ENCODE results near the gene ITCH. TPM values are rescaled to one million over a fixed set of nuclear protein-coding genes. Genes with fewer than 3 reads are reported as not detected.
"Not testable (repeated sequence)": the region's sequence is repeated elsewhere in the genome, so short reads cannot be mapped to it uniquely, and the experiment has no call there.

Gene ITCH
- total and polyA plus RNA-seq, 2 experiments from 2014 or later, result 14.3 to 39.2 TPM

DNA sequence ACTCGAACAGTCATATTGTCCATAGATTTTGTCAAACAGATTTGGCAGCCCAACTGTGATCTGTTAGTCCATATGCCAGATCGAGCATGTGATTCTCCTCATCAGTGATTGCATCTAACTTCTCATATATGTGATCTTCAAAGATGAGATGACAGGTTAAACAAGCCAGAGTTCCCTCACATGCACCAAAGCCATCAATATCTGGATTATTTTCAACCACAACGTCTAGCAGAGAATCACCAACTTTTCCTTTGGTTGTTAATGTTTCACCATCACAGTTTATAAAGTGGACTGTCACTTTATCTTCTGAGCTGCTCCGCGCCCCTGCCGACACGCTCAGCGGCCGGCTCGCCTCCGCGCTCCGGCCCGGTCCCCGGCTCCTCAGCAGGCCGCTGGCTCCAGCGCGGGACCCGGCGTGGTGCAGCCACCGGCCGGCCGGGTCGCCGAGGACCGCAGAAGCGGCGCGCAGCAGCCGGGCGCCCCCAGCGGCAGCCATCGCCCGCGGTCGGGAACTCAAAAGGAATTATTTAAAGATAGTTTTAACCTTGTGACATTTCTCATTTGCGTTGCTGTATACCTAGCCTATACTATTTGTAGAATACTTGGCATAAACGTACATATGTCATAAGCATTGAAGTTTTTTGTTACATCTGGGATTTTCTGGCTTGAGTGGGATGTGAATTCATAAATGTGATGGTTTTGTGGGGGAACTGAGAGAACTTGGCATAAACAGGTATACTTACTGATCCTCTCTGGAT is 113.1 kb downstream of the ITCH start:
- Histone ChIP-seq H3K4me3 (no peak overlapping the region), H3K27ac (no peak overlapping the region), H3K36me3 (peaks cover 44% of the 10 kb centered on the region), H3K27me3 (no peaks in the 10 kb centered on the region), H3K9me3 (ENCODE audit: low read depth) (no peaks in the 10 kb centered on the region), H3K4me1 (ENCODE audit: low read depth) (peaks cover 2% of the 10 kb centered on the region)
- peak; percentile 49 for TF ChIP-seq CTCF (IDR thresholded peaks at IDR 0.05; ENCODE audit: low read depth, low read length)
- peak; percentile 1 to 52 for DNase-seq (ENCODE audit: low read depth in 1 of 2, low spot score in 1 of 2)

- Histone ChIP-seq H3K9me3 (ENCODE audit: low read depth) (no peaks in the 10 kb centered on the region), H3K4me1 (ENCODE audit: low read depth) (no peaks in the 10 kb centered on the region), H3K27ac (no peak overlapping the region), H3K4me3 (no peak overlapping the region), H3K36me3 (peaks cover 60% of the 10 kb centered on the region), H3K27me3 (no peaks in the 10 kb centered on the region)
- no peak for DNase-seq (ENCODE audit: low read depth in 1 of 2, low spot score in 1 of 2)
- TF ChIP-seq CTCF (IDR thresholded peaks at IDR 0.05; ENCODE audit: low read depth, low read length), result no peak
Measured at GRCh38 chr20:34479627-34480026, 116.6 kb downstream of the ITCH start.

- not testable (repeated sequence) for DNase-seq (ENCODE audit: low read depth in 1 of 2, low spot score in 1 of 2); H3K27me3 ChIP-seq; H3K9me3 ChIP-seq (ENCODE audit: low read depth); H3K4me3 ChIP-seq; H3K4me1 ChIP-seq (ENCODE audit: low read depth); H3K27ac ChIP-seq
- peaks cover 53% of the 10 kb centered on the region for H3K36me3 ChIP-seq
Measured at GRCh38 chr20:34482154-34482553, 119.1 kb downstream of the ITCH start.

DNA sequence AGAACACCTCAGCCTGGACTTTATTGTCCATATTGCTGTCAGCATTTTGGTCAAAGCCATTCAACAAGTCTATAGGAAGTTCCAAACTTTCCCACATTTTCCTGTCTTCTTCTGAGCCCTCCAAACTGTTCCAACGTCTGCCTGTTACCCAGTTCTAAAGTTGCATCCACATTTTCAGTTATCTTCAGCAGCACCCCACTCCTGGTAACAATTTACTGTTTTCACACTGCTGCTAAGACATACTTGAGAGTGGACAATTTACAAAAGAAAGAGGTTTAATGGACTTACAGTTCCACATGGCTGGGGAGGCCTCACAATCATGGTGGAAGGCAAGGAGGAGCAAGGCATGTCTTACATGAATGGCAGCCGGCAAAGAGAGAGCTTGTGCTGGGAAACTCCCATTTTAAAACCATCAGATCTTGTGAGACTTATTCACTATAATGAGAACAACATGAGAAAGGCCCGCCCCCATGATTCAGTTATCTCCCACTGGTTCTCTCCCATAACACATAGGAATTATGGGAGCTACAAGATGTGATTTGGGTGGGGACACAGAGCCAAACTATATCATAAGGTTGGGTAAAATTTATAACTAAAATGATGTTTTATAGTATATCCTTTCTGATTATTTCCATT is 120.6 kb downstream of the ITCH start:
- DNase-seq (ENCODE audit: low read depth in 1 of 2, low spot score in 1 of 2); H3K4me3 ChIP-seq; H3K27ac ChIP-seq; H3K27me3 ChIP-seq; H3K4me1 ChIP-seq (ENCODE audit: low read depth); H3K9me3 ChIP-seq (ENCODE audit: low read depth): not testable (repeated sequence)
- H3K36me3 ChIP-seq, result peaks cover 43% of the 10 kb centered on the region

GRCh38 chr20:34485068-34485634 is 122.1 kb downstream of the ITCH start:
- no peak for DNase-seq (ENCODE audit: low read depth in 1 of 2, low spot score in 1 of 2)

More at GRCh38 chr20:34485068-34485634, 122.1 kb downstream of the ITCH start:
- Histone ChIP-seq H3K9me3 (ENCODE audit: low read depth) (no peaks in the 10 kb centered on the region), H3K4me1 (ENCODE audit: low read depth) (no peaks in the 10 kb centered on the region), H3K27me3 (no peaks in the 10 kb centered on the region), H3K4me3 (no peak overlapping the region), H3K36me3 (peaks cover 38% of the 10 kb centered on the region), H3K27ac (no peak overlapping the region)
- no peak for TF ChIP-seq CTCF (IDR thresholded peaks at IDR 0.05; ENCODE audit: low read depth, low read length)
